Measurements from ENCODE around the gene ALKBH7.

- TF ChIP-seq YY1 (IDR thresholded peaks at IDR 0.05; ENCODE audit: low read depth) (no peak), CTCF (IDR thresholded peaks at IDR 0.05) (no peak), SMC3 (IDR thresholded peaks at IDR 0.05; ENCODE audit: low read depth, low read length) (no peak), RCOR1 (IDR thresholded peaks at IDR 0.05; ENCODE audit: low read length) (no peak), EZH2phosphoT487 (IDR thresholded peaks at IDR 0.05; ENCODE audit: borderline replicate concordance, low read depth) (no peak), TAF1 (IDR thresholded peaks at IDR 0.05; ENCODE audit: borderline replicate concordance, low read depth, low read length) (no peak), EP300 (IDR thresholded peaks at IDR 0.05; ENCODE audit: borderline replicate concordance in 1 of 2, low read depth in 1 of 2, low read length in 1 of 2) (no peak), NFIC (IDR thresholded peaks at IDR 0.05; ENCODE audit: borderline replicate concordance) (no peak), GABPA (IDR thresholded peaks at IDR 0.05; ENCODE audit: low read depth) (no peak), FOXM1 (IDR thresholded peaks at IDR 0.05; ENCODE audit: low read depth) (no peak), SIN3A (IDR thresholded peaks at IDR 0.05; ENCODE audit: borderline replicate concordance, low read depth, low read length) (no peak)
- TF ChIP-seq, protein P1, sequence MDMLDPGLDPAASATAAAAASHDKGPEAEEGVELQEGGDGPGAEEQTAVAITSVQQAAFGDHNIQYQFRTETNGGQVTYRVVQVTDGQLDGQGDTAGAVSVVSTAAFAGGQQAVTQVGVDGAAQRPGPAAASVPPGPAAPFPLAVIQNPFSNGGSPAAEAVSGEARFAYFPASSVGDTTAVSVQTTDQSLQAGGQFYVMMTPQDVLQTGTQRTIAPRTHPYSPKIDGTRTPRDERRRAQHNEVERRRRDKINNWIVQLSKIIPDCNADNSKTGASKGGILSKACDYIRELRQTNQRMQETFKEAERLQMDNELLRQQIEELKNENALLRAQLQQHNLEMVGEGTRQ (IDR thresholded peaks at IDR 0.05; ENCODE audit: borderline replicate concordance, low read depth, low read length), result no peak
- TF ChIP-seq, protein P2, sequence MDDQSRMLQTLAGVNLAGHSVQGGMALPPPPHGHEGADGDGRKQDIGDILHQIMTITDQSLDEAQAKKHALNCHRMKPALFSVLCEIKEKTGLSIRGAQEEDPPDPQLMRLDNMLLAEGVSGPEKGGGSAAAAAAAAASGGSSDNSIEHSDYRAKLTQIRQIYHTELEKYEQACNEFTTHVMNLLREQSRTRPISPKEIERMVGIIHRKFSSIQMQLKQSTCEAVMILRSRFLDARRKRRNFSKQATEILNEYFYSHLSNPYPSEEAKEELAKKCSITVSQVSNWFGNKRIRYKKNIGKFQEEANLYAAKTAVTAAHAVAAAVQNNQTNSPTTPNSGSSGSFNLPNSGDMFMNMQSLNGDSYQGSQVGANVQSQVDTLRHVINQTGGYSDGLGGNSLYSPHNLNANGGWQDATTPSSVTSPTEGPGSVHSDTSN (IDR thresholded peaks at IDR 0.05), result no peak
Measured at GRCh38 chr19:6352381-6353165, 20.0 kb upstream of the ALKBH7 start.
